IPS-15b (cell line): ENCODE data around the gene NAP1L1.

Experiments
- H3K27me3 ChIP-seq: one replicate; pipeline ENCODE4 v1.6.1; 2013; ENCODE audit warnings: low read length; ENCODE audit not compliant: control insufficient read depth, insufficient read depth
- H3K36me3 ChIP-seq: one replicate; pipeline ENCODE4 v1.6.1; 2013; ENCODE audit warnings: low read length; ENCODE audit not compliant: control insufficient read depth, insufficient read depth
- H3K4me1 ChIP-seq: one replicate; pipeline ENCODE4 v1.6.1; 2013; ENCODE audit warnings: mild to moderate bottlenecking, low read length; ENCODE audit not compliant: control insufficient read depth, insufficient read depth
- H3K4me3 ChIP-seq: one replicate; pipeline ENCODE4 v1.5.1; 2013; ENCODE audit warnings: low read depth, low read length
- H3K9ac ChIP-seq: one replicate; pipeline ENCODE4 v1.6.1; 2013; ENCODE audit warnings: low read depth, mild to moderate bottlenecking, low read length
- H3K9me3 ChIP-seq: one replicate; pipeline ENCODE4 v1.6.1; 2013; ENCODE audit warnings: mild to moderate bottlenecking, low read length; ENCODE audit not compliant: control insufficient read depth, insufficient read depth

NAP1L1 gene

GRCh38 chr12:76010732-76011458 is 73.6 kb downstream of the NAP1L1 start:
- Histone ChIP-seq H3K9ac (no peak overlapping the region), H3K4me3 (no peak overlapping the region), H3K4me1 (no peaks in the 10 kb centered on the region), H3K27me3 (no peaks in the 10 kb centered on the region), H3K36me3 (no peaks in the 10 kb centered on the region), H3K9me3 (no peaks in the 10 kb centered on the region)

- no peaks in the 10 kb centered on the region for H3K36me3 ChIP-seq
These were observed 76.1 kb downstream of the NAP1L1 start for GRCh38 chr12:76008428-76008827.

GRCh38 chr12:76007640-76008039 is 76.8 kb downstream of the NAP1L1 start:
- Histone ChIP-seq H3K4me1 (peaks cover 3% of the 10 kb centered on the region), H3K27me3 (no peaks in the 10 kb centered on the region), H3K9ac (no peak overlapping the region), H3K4me3 (no peak overlapping the region), H3K9me3 (peaks cover 3% of the 10 kb centered on the region), H3K36me3 (no peaks in the 10 kb centered on the region)

More at GRCh38 chr12:76008428-76008827, 76.1 kb downstream of the NAP1L1 start:
- H3K9me3 ChIP-seq, result peaks cover 3% of the 10 kb centered on the region
- H3K4me3 ChIP-seq, result no peak overlapping the region
- no peaks in the 10 kb centered on the region for H3K27me3 ChIP-seq
- H3K9ac ChIP-seq, result no peak overlapping the region
- no peaks in the 10 kb centered on the region for H3K4me1 ChIP-seq

- H3K9me3 ChIP-seq, result peaks cover 3% of the 10 kb centered on the region
- no peak overlapping the region for H3K9ac ChIP-seq
- H3K4me3 ChIP-seq, result no peak overlapping the region
- peaks cover 3% of the 10 kb centered on the region for H3K4me1 ChIP-seq
- H3K27me3 ChIP-seq, result no peaks in the 10 kb centered on the region
- no peaks in the 10 kb centered on the region for H3K36me3 ChIP-seq
These were observed 78.2 kb downstream of the NAP1L1 start for GRCh38 chr12:76006028-76006925.

GRCh38 chr12:76003355-76003638 is 81.2 kb downstream of the NAP1L1 start:
- Histone ChIP-seq H3K9me3 (peaks cover 3% of the 10 kb centered on the region), H3K9ac (peak overlapping the region; percentile 3), H3K4me1 (peaks cover 3% of the 10 kb centered on the region), H3K27me3 (no peaks in the 10 kb centered on the region), H3K4me3 (no peak overlapping the region), H3K36me3 (no peaks in the 10 kb centered on the region)

- no peak overlapping the region for H3K4me3 ChIP-seq
- H3K36me3 ChIP-seq, result no peaks in the 10 kb centered on the region
- no peak overlapping the region for H3K9ac ChIP-seq
- no peaks in the 10 kb centered on the region for H3K27me3 ChIP-seq
- H3K4me1 ChIP-seq, result peaks cover 3% of the 10 kb centered on the region
- peaks cover 3% of the 10 kb centered on the region for H3K9me3 ChIP-seq
These were observed 81.7 kb downstream of the NAP1L1 start for GRCh38 chr12:76002598-76003354.

- Histone ChIP-seq H3K9me3 (no peaks in the 10 kb centered on the region), H3K4me1 (peaks cover 3% of the 10 kb centered on the region), H3K9ac (no peak overlapping the region), H3K4me3 (no peak overlapping the region), H3K36me3 (no peaks in the 10 kb centered on the region), H3K27me3 (no peaks in the 10 kb centered on the region)
These were observed 86.0 kb downstream of the NAP1L1 start for GRCh38 chr12:75998292-75999063.

GRCh38 chr12:75997658-75998057 is 86.8 kb downstream of the NAP1L1 start:
- Histone ChIP-seq H3K27me3 (no peaks in the 10 kb centered on the region), H3K36me3 (no peaks in the 10 kb centered on the region), H3K4me1 (no peaks in the 10 kb centered on the region), H3K9ac (no peak overlapping the region), H3K4me3 (no peak overlapping the region), H3K9me3 (no peaks in the 10 kb centered on the region)

GRCh38 chr12:75996861-75997447 is 87.5 kb downstream of the NAP1L1 start:
- Histone ChIP-seq H3K9me3 (no peaks in the 10 kb centered on the region), H3K9ac (no peak overlapping the region)

GRCh38 chr12:75995691-75996090 is 88.8 kb downstream of the NAP1L1 start:
- Histone ChIP-seq H3K4me1 (peaks cover 4% of the 10 kb centered on the region), H3K4me3 (no peak overlapping the region), H3K27me3 (no peaks in the 10 kb centered on the region), H3K36me3 (no peaks in the 10 kb centered on the region), H3K9ac (no peak overlapping the region), H3K9me3 (no peaks in the 10 kb centered on the region)

More at GRCh38 chr12:75996861-75997447, 87.5 kb downstream of the NAP1L1 start:
- no peaks in the 10 kb centered on the region for H3K27me3 ChIP-seq
- no peaks in the 10 kb centered on the region for H3K4me1 ChIP-seq
- H3K36me3 ChIP-seq, result no peaks in the 10 kb centered on the region
- H3K4me3 ChIP-seq, result no peak overlapping the region
